Dedifferentiated amniotic fluid mesenchymal stem cell (primary cell): Measurements from ENCODE around the gene FHIT.
A peak's percentile ranks its signal among the peaks of the same experiment; 100 is the strongest.
"Not testable (repeated sequence)": the region's sequence is repeated elsewhere in the genome, so short reads cannot be mapped to it uniquely, and the experiment has no call there.

Experiments used
- DNase-seq: peaks from one replicate; pipeline ENCODE4 v3.0.0-alpha.2; 2016; ENCODE audit errors: extremely low spot score

Gene FHIT

GRCh38 chr3:60989626-60990441 is 261.4 kb downstream of the FHIT start:
- DNase-seq: no peak

- not testable (repeated sequence) for DNase-seq
Observed at GRCh38 chr3:60987191-60987590, 264.1 kb downstream of the FHIT start.

GRCh38 chr3:60986552-60986951 is 264.7 kb downstream of the FHIT start:
- DNase-seq: no peak

GRCh38 chr3:60983906-60984305 is 267.3 kb downstream of the FHIT start:
- no peak for DNase-seq

DNA sequence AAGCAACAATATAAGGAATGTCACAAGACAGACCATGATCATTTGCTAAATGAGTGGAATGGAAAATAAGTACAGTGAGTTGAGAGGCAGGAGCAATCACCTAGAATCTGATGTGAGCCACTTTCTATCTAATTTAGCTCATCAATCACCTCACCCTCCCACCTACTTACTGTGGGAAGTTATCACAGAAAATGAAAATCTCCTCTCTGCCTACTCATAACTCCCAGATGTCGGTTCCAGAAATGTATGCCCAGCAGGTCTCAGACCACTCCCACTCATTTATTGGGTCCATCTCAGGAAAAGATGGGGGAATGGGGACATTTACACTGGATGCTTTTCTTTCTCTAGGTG is 270.9 kb downstream of the FHIT start:
- peak; percentile 21 for DNase-seq

GRCh38 chr3:60979461-60980341 is 271.6 kb downstream of the FHIT start:
- no peak for DNase-seq

GRCh38 chr3:60973321-60973720 is 277.9 kb downstream of the FHIT start:
- no peak for DNase-seq

GRCh38 chr3:60972599-60972998 is 278.7 kb downstream of the FHIT start:
- DNase-seq: no peak

GRCh38 chr3:60970850-60971249 is 280.4 kb downstream of the FHIT start:
- DNase-seq: no peak

- DNase-seq: no peak
Observed at GRCh38 chr3:60967141-60967540, 284.1 kb downstream of the FHIT start.

- no peak for DNase-seq
Observed at GRCh38 chr3:60957541-60957940, 293.7 kb downstream of the FHIT start.

DNA sequence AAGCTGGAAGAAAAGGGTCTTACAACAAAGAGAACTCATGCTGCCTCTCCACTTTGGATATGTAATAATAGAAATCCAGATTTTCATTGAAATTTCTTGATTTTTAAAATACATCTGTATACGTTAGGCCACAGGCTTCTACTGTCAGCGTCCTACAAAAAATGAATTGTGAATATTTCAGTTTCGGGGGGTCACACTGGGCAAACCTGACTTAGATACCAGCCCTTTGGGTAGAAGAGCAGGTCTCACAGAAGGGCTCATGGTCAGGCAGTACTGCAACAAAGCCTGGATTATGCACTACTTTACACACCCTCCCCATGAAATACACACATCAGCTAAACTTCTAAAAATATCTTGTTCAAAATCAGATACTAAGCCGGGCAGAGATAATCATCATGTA is 294.5 kb downstream of the FHIT start:
- DNase-seq: no peak

GRCh38 chr3:60955034-60955433 is 296.2 kb downstream of the FHIT start:
- DNase-seq: no peak

GRCh38 chr3:60954048-60954447 is 297.2 kb downstream of the FHIT start:
- no peak for DNase-seq

- DNase-seq: no peak
Observed at GRCh38 chr3:60953351-60953750, 297.9 kb downstream of the FHIT start.

- DNase-seq: no peak
Observed at GRCh38 chr3:60952055-60952454, 299.2 kb downstream of the FHIT start.

GRCh38 chr3:60949146-60949545 is 302.1 kb downstream of the FHIT start:
- DNase-seq: no peak

DNA sequence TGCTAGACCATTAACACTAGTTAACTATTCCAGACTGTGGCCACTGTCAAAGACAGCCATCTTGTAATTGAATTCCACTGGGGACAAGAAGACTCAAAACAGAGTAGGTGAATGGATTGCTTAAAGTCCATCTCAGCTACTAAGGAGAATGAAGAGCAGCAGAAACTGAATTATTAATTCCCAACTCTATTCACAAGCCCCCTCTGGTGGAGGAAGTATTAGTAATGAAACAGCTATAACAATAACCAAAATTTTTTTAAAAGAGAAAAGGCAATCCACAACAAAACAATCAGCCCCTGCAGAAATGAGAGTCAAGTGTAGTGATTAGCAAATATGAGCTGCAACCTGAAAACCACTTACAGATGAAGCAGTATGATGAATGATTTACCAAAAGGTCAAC is 302.8 kb downstream of the FHIT start:
- no peak for DNase-seq

- no peak for DNase-seq
Observed at GRCh38 chr3:60935709-60936108, 315.5 kb downstream of the FHIT start.

DNA sequence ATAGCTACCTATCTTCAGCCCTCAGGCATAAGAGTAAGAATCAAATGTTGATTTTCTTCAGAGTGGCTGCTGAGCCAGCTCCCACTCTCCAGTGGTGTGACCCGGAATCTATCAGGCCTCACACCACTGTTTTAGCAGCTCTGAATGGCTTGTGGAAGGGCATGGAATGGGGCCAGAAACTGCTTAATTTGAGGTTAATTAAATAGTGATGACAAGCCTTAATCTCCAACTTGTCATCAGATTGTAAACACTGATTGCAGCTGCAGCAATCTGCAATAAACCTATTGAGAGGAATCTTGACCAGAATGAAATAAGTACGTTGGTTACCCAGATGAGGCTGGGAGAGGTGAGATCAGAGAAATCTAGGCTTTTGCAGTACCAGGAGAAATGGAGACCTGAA is 317.4 kb downstream of the FHIT start:
- DNase-seq: no peak

DNA sequence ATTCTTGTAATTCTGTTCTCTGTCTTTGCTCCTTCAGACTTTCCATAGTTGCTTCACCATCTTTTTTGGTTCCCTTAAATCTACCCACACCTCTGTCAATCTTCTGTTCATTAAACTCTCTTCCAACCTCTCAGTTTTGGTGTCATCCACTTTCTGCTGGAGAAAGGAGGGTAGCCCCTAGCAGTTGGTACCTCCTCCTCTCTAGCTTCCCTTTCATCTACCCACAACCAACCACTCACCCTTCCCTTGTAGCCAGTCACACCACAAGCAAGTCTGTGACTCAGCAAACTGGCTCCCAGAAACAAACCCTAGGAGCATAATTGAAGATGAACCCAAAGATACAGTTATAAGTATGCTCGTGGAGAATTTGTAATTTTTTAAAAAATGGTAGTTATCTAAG is 318.6 kb downstream of the FHIT start:
- no peak for DNase-seq

GRCh38 chr3:60932170-60932569 is 319.1 kb downstream of the FHIT start:
- no peak for DNase-seq

DNA sequence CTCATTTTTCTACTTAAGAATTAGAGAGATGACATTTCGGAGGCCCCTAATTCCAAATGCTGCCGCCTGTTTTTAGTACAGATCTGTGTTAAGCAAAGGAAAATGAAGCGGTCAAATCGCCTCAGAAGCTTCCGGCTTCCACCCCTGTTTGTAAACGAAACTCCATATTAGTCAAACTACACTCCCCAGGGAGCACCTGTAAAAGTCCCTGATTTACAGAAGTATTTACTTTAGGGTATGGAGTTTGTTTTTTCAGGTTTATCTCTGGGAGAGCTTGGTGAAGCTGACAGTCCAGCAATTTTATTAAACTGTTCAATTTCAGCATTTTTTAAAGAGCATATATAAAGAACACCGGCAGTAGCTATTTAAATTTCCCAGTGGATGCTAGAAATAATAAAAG is 319.8 kb downstream of the FHIT start:
- DNase-seq: no peak
